D721Med (cell line): ENCODE results near the gene DNAH1.

ENCODE experiments used
- DNase-seq: peaks from one replicate; pipeline ENCODE4 v3.0.0; 2011; ENCODE audit warnings: low spot score; ENCODE audit not compliant: insufficient read length
- FAIRE-seq: peaks from 2 replicates; lab custom pipeline; 2011; peaks lifted over from hg19 to GRCh38; lab: Jason Lieb, UNC
- TF ChIP-seq, protein P1 (sequence below): IDR thresholded peaks from 2 replicates; pipeline ENCODE4 v1.5.1; 2012; ENCODE audit warnings: mild to moderate bottlenecking, control low read depth; ENCODE audit not compliant: insufficient read depth; ENCODE audit errors: missing control alignments

DNAH1 gene

DNA sequence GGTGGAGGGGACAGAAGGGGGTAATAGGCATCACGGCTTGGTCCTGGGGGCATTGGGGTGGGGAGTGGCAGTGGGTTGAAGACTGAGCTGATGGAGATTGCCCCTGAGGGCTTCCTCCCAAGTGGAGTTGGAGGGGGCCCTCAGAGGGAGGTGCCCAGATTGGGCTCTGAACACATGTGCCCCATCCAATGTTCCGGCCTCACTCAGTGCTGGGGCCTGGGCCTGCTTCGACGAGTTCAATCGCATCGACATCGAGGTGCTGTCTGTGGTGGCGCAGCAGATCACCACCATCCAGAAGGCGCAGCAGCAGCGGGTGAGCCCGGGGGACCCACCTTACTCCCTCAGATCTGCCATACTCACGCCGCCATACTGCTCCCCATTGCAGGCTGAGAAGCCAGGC is 45.3 kb downstream of the DNAH1 start:
- TF ChIP-seq, protein P1, sequence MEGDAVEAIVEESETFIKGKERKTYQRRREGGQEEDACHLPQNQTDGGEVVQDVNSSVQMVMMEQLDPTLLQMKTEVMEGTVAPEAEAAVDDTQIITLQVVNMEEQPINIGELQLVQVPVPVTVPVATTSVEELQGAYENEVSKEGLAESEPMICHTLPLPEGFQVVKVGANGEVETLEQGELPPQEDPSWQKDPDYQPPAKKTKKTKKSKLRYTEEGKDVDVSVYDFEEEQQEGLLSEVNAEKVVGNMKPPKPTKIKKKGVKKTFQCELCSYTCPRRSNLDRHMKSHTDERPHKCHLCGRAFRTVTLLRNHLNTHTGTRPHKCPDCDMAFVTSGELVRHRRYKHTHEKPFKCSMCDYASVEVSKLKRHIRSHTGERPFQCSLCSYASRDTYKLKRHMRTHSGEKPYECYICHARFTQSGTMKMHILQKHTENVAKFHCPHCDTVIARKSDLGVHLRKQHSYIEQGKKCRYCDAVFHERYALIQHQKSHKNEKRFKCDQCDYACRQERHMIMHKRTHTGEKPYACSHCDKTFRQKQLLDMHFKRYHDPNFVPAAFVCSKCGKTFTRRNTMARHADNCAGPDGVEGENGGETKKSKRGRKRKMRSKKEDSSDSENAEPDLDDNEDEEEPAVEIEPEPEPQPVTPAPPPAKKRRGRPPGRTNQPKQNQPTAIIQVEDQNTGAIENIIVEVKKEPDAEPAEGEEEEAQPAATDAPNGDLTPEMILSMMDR, result no peak
- DNase-seq (no peak), FAIRE-seq (no peak)

DNA sequence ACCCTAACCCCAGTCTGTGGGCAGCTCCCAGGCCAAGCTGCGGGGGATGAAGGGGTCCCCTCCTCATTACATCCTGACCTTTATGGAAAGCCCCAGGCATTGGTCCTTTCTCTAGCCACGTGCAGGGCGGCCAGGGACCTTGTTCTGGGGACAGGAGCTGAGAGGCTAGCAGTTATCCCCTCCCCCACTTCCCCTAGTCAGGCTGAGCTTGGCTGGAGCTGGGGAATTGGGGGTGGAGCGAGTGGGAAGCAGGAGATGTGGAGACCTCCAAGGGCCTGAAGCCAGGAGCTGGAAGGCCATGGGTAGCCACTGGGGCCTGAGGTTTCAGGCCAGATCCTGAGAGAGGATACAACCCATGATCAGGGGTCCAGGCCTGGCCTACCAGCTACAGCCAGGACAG is 45.8 kb downstream of the DNAH1 start:
- TF ChIP-seq, protein P1, result no peak
- DNase-seq (no peak), FAIRE-seq (no peak)

- DNase-seq (no peak), FAIRE-seq (no peak)
- TF ChIP-seq, protein P1, result no peak
These were observed 48.4 kb downstream of the DNAH1 start for GRCh38 chr3:52364322-52365035.

- TF ChIP-seq, protein P1, result no peak
- FAIRE-seq, result no peak
These were observed 50.4 kb downstream of the DNAH1 start for GRCh38 chr3:52366527-52366926.

GRCh38 chr3:52367891-52368880 is 52.1 kb downstream of the DNAH1 start:
- TF ChIP-seq, protein P1, result no peak
- FAIRE-seq (no peak), DNase-seq (no peak)

More at GRCh38 chr3:52366527-52366926, 50.4 kb downstream of the DNAH1 start:
- no peak for DNase-seq

DNA sequence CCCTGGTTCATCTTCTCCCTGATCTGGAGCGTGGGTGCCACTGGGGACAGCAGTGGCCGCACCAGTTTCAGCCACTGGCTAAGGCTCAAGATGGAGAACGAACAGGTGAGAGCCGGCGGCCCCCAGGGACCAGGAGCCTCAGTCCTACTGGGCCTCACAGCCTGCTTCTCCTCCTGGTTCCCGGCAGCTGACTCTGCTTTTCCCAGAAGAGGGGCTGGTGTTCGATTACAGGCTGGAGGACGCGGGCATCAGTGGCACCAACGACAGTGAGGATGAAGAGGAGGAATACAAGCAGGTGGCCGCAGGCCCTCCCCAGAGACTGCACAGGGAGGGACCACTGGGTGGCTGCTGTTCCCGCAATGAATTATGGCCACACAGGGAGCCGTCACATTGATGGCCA is 54.4 kb downstream of the DNAH1 start:
- no peak for DNase-seq
- TF ChIP-seq, protein P1, result no peak
- FAIRE-seq, result no peak
